SK-N-MC (cell line): ENCODE data around the gene LRP1B.

Experiments
- EZH2 ChIP-seq: fragments of 200-600 bp; sonication (generic); IDR thresholded peaks from one replicate; pipeline ENCODE4 v1.6.1; 2017; ENCODE audit warnings: antibody characterized with exemption
- FOXP2 ChIP-seq: optimal IDR thresholded peaks from 2 replicates; pipeline ENCODE3; 2011; ENCODE audit warnings: mild to moderate bottlenecking, moderate library complexity; ENCODE audit not compliant: insufficient read depth; ENCODE audit errors: extremely low read length, control extremely low read depth
- POLR2AphosphoS5 ChIP-seq: IDR thresholded peaks from 2 replicates; pipeline ENCODE4 v1.6.1; 2012; ENCODE audit warnings: mild to moderate bottlenecking, low read depth, low read length, borderline replicate concordance

DNA sequence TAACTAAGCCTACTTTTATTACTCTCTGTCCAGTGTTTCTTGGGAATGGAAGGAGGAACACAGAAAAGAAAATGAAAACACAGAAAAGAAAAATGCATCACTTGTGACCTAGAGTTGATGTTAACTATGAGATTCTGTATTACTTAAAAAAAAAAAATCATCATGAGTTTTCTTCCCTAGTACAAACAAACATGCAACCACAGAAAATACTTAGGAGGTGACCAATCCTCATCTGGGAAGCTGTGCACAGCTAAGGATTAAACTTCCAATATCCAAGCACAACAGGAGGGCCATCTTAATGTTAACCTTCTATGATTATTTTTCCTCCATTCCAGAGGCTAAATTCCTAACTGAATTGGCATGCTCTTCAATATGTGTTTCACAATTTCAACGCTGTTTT, 1140.4 kb downstream of the LRP1B start:
- TF ChIP-seq POLR2AphosphoS5 (no peak), EZH2 (no peak), FOXP2 (no peak)
